NT2/D1 (cell line): ENCODE results near the gene APC2.

ENCODE experiments used
- SUZ12 ChIP-seq: IDR thresholded peaks from 2 replicates; pipeline ENCODE4 v1.6.1; 2011; ENCODE audit not compliant: insufficient read length, insufficient read depth; ENCODE audit errors: extremely low read depth
- YY1 ChIP-seq: IDR thresholded peaks from 2 replicates; pipeline ENCODE4 v1.6.1; 2011; ENCODE audit not compliant: insufficient read length, insufficient read depth

GRCh38 chr19:1468274-1468820 is 18.4 kb downstream of the APC2 start:
- TF ChIP-seq SUZ12 (peak; percentile 72), YY1 (no peak)
